ENCODE measurements around the gene LMX1B.

DNA sequence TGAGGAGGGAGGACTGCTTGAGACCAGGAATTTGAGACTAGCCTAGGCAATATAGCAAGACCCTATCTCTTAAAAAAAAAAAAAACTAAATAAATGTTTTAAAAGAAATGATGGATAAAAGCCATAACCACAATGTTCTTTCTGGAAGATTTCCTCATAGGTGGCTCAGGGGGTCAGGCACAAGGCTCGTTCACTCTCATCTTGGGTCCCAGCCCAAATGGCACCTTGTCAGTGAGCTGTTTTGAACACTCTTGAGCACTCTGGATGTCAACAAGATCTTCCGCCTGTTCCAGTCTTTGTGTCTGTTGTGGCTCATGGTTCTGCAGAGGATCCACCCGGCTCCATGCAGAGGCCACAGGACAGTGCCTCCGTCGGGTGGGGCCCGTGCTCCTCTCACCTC is 35.7 kb upstream of the LMX1B start:
- TF ChIP-seq, protein P1, sequence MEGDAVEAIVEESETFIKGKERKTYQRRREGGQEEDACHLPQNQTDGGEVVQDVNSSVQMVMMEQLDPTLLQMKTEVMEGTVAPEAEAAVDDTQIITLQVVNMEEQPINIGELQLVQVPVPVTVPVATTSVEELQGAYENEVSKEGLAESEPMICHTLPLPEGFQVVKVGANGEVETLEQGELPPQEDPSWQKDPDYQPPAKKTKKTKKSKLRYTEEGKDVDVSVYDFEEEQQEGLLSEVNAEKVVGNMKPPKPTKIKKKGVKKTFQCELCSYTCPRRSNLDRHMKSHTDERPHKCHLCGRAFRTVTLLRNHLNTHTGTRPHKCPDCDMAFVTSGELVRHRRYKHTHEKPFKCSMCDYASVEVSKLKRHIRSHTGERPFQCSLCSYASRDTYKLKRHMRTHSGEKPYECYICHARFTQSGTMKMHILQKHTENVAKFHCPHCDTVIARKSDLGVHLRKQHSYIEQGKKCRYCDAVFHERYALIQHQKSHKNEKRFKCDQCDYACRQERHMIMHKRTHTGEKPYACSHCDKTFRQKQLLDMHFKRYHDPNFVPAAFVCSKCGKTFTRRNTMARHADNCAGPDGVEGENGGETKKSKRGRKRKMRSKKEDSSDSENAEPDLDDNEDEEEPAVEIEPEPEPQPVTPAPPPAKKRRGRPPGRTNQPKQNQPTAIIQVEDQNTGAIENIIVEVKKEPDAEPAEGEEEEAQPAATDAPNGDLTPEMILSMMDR (conservative IDR thresholded peaks at IDR 0.05; ENCODE audit: low read depth, low read length), result no peak
- TF ChIP-seq EZH2phosphoT487 (IDR thresholded peaks at IDR 0.05; ENCODE audit: borderline replicate concordance, low read length), result no peak
